Sciatic nerve (tissue), 2 donors: Measurements from ENCODE around the gene GFRA4. TPM values are rescaled to one million over a fixed set of nuclear protein-coding genes. Genes with fewer than 3 reads are reported as not detected.

Source experiments
- ATAC-seq: fragments of 200-7000 bp; cut with Tn5 transposase; one replicate; pipeline ENCODE4 v1.9.1; 2020; ENCODE audit warnings: mild to moderate bottlenecking, moderate library complexity
- DNase-seq: peaks from one replicate; pipeline ENCODE4 v3.0.0-alpha.2; 2020; ENCODE audit warnings: low spot score
- intact Hi-C: fragments of 100-400 bp; cut with DNase I; formaldehyde crosslinking; loops from one replicate; pipeline ENCODE4 v1.14.2; 2022
- total RNA-seq: library from RNA; stranded (reverse); fragmentation: NEBNext Ultra II Directional; extraction: Animal tissue kit (Norgen Biotek cat#: 25700); gene quantifications from one replicate; pipeline ENCODE4 v1.2.1, GENCODE V29; 2021
- donor health status: DM: no; HTN: no; CAD: no.
- donor health status: DM: no; HTN: no; CAD: no.

The GFRA4 gene
- total RNA-seq, 1 donor from 2014 or later = not detected

GRCh38 chr20:3696745-3697587, 33.8 kb upstream of the GFRA4 start:
- DNase-seq = no peak
- intact Hi-C loops = no loop called here
- no peak for ATAC-seq

- DNase-seq (no peak), ATAC-seq (no peak)
- intact Hi-C loops = no loop called here
Measured at GRCh38 chr20:3696200-3696599, 33.0 kb upstream of the GFRA4 start.

- DNase-seq (no peak), ATAC-seq (no peak)
- intact Hi-C loops = no loop called here
Measured at GRCh38 chr20:3694864-3695263, 31.7 kb upstream of the GFRA4 start.

- no peak for ATAC-seq
- intact Hi-C loops = no loop called here
- no peak for DNase-seq
Measured at GRCh38 chr20:3693376-3693775, 30.2 kb upstream of the GFRA4 start.

GRCh38 chr20:3692706-3693294, 29.6 kb upstream of the GFRA4 start:
- intact Hi-C loops = no loop called here
- ATAC-seq = no peak

GRCh38 chr20:3691897-3692296, 28.7 kb upstream of the GFRA4 start:
- no peak for ATAC-seq
- intact Hi-C loops = no loop called here

More at GRCh38 chr20:3692706-3693294, 29.6 kb upstream of the GFRA4 start:
- DNase-seq = no peak

GRCh38 chr20:3691306-3691705, 28.1 kb upstream of the GFRA4 start:
- ATAC-seq (no peak), DNase-seq (no peak)
- intact Hi-C loops = no loop called here

More at GRCh38 chr20:3691897-3692296, 28.7 kb upstream of the GFRA4 start:
- DNase-seq = no peak

- no peak for ATAC-seq
Measured at GRCh38 chr20:3690413-3690812, 27.2 kb upstream of the GFRA4 start.

GRCh38 chr20:3689978-3690377, 26.8 kb upstream of the GFRA4 start:
- DNase-seq = no peak
- ATAC-seq = no peak
- intact Hi-C loops = no loop called here

More at GRCh38 chr20:3690413-3690812, 27.2 kb upstream of the GFRA4 start:
- intact Hi-C loops = no loop called here
- DNase-seq = no peak

GRCh38 chr20:3687655-3688054, 24.5 kb upstream of the GFRA4 start:
- ATAC-seq (peak; percentile 90), DNase-seq (no peak)
- intact Hi-C loops = no loop called here

- intact Hi-C loops = no loop called here
- ATAC-seq (peak; percentile 91), DNase-seq (peak; percentile 88)
Measured at GRCh38 chr20:3686867-3687321, 23.7 kb upstream of the GFRA4 start.

GRCh38 chr20:3686421-3686820, 23.2 kb upstream of the GFRA4 start:
- intact Hi-C loops = no loop called here
- no peak for DNase-seq

GRCh38 chr20:3685341-3685740, 22.1 kb upstream of the GFRA4 start:
- ATAC-seq (no peak), DNase-seq (no peak)
- intact Hi-C loops = no loop called here

More at GRCh38 chr20:3686421-3686820, 23.2 kb upstream of the GFRA4 start:
- no peak for ATAC-seq

GRCh38 chr20:3681931-3682781, 19.0 kb upstream of the GFRA4 start, which contains the start of gene ADAM33:
Gene ADAM33, minus strand, starts transcription at chr20:3682010. Its CDS starts 6 bp downstream, at chr20:3682004.
- peak; percentile 77 for DNase-seq
- intact Hi-C loops = no loop called here
- peak; percentile 33 for ATAC-seq

GRCh38 chr20:3681352-3681930, 18.2 kb upstream of the GFRA4 start:
- no peak for ATAC-seq
- no peak for DNase-seq
- intact Hi-C loops = no loop called here

- DNase-seq (no peak), ATAC-seq (peak; percentile 2)
- intact Hi-C loops = no loop called here
Measured at GRCh38 chr20:3680701-3681351, 17.6 kb upstream of the GFRA4 start.

- DNase-seq = no peak
- peak; percentile 41 for ATAC-seq
- intact Hi-C loops = no loop called here
Measured at GRCh38 chr20:3679749-3680700, 16.8 kb upstream of the GFRA4 start.
